ENCODE data around the gene ADAMTSL5.

ADAMTSL5 gene

GRCh38 chr19:1466018-1466460, 46.8 kb downstream of the ADAMTSL5 start:
- no peak for DNase-seq (ENCODE audit: low read depth)

- DNase-seq (ENCODE audit: low read depth), result no peak
Measured at GRCh38 chr19:1465191-1466016, 47.4 kb downstream of the ADAMTSL5 start.

GRCh38 chr19:1461862-1462261, 51.0 kb downstream of the ADAMTSL5 start:
- DNase-seq (ENCODE audit: low read depth), result no peak

DNA sequence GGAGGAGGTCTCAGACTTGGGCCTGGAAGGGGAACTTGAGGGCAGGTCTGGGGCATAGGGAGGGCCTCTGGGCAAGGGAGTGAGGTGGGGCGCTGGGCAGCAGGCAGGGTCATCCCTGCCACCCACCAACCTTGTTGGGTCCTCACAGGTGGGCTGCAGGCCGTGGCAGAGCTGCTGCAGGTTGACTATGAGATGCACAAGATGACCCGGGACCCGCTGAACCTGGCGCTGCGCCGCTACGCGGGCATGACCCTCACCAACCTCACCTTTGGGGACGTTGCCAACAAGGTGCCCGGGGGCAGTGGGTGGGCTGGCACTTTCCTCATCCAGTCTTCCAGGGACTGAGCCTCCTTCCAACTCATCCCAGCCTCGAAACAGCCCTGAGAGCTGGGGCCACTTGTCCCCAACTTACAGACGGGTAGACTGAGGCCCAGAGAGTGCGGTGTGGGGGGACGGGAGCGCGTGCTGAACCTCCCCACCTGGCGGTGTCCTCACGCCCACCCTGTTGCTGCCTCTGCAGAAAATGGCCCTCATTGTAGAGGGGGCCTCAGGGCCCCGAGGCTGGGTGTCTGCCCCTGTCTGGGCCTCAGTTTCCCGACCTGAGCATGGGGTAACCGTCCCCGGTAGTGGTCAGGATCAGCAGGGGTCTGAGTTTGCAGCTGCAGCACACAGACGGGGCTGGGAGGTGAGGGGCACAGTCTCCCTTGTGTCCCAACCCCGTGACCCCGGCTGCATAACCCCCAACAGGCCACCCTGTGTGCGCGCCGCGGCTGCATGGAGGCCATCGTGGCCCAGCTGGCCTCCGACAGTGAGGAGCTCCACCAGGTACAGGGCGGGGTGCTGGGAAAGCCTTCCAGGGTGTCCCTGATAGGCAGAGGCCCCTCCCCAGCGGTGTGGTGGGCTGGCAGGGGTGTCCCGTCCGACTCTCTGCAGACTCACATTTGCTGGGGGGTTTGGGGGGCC, 52.5 kb downstream of the ADAMTSL5 start:
- DNase-seq (ENCODE audit: low read depth), result no peak

GRCh38 chr19:1459479-1459878, 53.3 kb downstream of the ADAMTSL5 start:
- DNase-seq (ENCODE audit: low read depth), result no peak

GRCh38 chr19:1457892-1458291, 54.9 kb downstream of the ADAMTSL5 start:
- no peak for DNase-seq (ENCODE audit: low read depth)

DNA sequence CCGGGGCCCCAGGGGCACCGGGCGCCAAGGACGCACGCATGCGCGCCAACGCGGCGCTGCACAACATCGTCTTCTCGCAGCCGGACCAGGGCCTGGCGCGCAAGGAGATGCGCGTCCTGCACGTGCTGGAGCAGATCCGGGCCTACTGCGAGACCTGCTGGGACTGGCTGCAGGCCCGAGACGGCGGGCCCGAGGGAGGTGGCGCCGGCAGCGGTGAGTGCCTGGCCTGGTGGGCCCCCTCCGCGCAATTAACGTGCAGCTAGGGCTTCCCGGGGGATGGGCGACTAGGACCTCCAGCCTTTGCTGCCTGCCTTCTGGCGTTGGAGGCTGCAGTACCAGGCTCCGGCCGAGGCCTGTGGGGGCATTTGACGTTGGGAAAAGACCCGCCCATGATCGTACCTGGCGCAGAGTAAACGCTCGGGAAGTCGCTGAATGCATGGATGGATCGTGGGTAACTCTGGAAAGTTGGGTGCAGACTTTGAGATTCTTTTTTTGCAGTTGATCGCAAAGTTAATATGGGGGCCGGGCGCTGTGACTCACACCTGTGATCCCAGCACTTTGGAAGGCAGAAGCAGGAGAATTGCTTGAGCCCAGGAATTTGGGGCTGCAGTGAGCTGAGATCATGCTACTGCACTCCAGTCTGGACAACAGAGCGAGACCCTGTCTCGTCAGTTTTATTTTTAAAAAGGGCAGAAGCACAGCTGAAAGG, 55.6 kb downstream of the ADAMTSL5 start:
- no peak for DNase-seq (ENCODE audit: low read depth)

- no peak for DNase-seq (ENCODE audit: low read depth)
Measured at GRCh38 chr19:1456121-1456900, 56.5 kb downstream of the ADAMTSL5 start.

DNA sequence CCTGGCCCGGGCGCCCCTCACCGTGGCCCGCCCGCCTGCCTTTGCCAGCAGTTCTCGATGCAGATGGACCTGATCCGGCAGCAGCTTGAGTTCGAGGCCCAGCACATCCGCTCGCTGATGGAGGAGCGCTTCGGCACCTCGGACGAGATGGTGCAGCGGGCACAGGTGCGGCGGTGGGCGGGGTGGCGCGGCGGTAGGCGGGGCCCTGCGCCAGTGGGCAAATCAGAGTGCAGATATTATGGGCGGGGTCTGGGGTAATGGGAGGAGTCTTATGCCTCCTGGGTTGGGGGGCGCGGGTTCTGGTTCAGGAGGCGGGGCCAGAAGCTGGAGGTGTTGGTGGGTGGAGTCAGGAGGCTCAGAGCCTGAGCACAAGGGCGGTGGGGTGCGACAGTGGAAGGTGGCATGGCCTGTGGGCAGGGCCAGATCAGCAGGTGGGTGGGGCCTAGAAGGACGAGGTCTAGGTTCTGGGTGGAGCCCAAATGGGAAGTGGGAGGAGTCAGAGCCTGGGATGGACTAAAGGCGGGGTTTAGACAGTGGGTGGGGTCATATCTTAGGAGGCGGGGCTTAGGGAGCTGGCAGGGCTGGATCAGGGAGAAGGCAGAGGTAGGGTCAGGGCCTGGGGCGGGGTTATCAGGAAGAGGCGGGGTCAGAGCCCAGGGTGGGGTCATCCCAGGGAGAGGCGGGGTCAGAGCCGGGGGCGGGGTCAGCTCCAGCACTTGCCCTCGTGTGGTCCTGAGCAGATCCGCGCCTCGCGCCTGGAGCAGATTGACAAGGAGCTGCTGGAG, 57.3 kb downstream of the ADAMTSL5 start:
- peak; percentile 23 for DNase-seq (ENCODE audit: low read depth)

Measured in stimulated activated CD8-positive, alpha-beta memory T cell treated with anti-CD3 and anti-CD28 coated beads, Interleukin-7, amount 100 ng/mL, for 24 hours (primary cell).